ENCODE results near the gene CNTNAP4. TPM values are rescaled to one million over a fixed set of nuclear protein-coding genes. Genes with fewer than 3 reads are reported as not detected.

CNTNAP4 gene
- total and polyA plus RNA-seq, 2 of the 4 experiments (the other 2 are of a cell fraction) = not detected

- Histone ChIP-seq H3K27ac (ENCODE audit: insufficient read depth, low read length) (no peak overlapping the region), H2AK9ac (replicated peaks; ENCODE audit: low read depth, low read length, poor library complexity) (no peak overlapping the region), H2BK20ac (ENCODE audit: low read depth, low read length) (no peak overlapping the region), H2BK120ac (ENCODE audit: low read depth, low read length) (no peak overlapping the region), H3K23ac (ENCODE audit: low read depth, low read length) (no peak overlapping the region), H3K4ac (ENCODE audit: low read depth, low read length) (no peak overlapping the region), H2AFZ (replicated peaks; ENCODE audit: low read length, poor library complexity) (no peak overlapping the region), H3K79me1 (ENCODE audit: low read depth in 1 of 2, low read length in 2 of 2) (no peaks in the 10 kb centered on the region), H4K91ac (ENCODE audit: insufficient read depth, low read depth, low read length) (no peak overlapping the region), H2BK5ac (ENCODE audit: low read depth, low read length, poor library complexity, severe bottlenecking) (no peak overlapping the region), H2AK5ac (ENCODE audit: low read depth, low read length) (no peak overlapping the region), H2BK15ac (ENCODE audit: low read depth, low read length) (no peak overlapping the region), H4K20me1 (ENCODE audit: insufficient read depth, low read length) (no peaks in the 10 kb centered on the region), H3K27me3 (ENCODE audit: control insufficient read depth, insufficient read depth, low read length) (no peaks in the 10 kb centered on the region), H4K5ac (ENCODE audit: low read depth, low read length) (no peak overlapping the region), H3K4me3 (ENCODE audit: insufficient read depth, low read depth, low read length) (no peak overlapping the region), H3K9me1 (ENCODE audit: insufficient read depth, low read length) (no peaks in the 10 kb centered on the region), H3K18ac (ENCODE audit: low read depth, low read length) (no peak overlapping the region), H3K9me3 (ENCODE audit: control insufficient read depth, insufficient read depth, low read length) (peaks cover 8% of the 10 kb centered on the region), H3K4me1 (ENCODE audit: control insufficient read depth, insufficient read depth, low read length) (no peaks in the 10 kb centered on the region), H3K14ac (replicated peaks; ENCODE audit: low read depth, low read length) (no peak overlapping the region), H3K4me2 (ENCODE audit: low read depth, low read length) (no peak overlapping the region), H4K8ac (ENCODE audit: low read depth in 2 of 2, low read length in 2 of 2) (no peak overlapping the region), H3K36me3 (ENCODE audit: control insufficient read depth, insufficient read depth, low read length) (no peaks in the 10 kb centered on the region), H3K56ac (ENCODE audit: extremely low read depth, insufficient read depth, low read length) (no peak overlapping the region), H3K9ac (ENCODE audit: low read depth, low read length) (no peak overlapping the region)
- ATAC-seq (ENCODE audit: low read depth) (no peak), DNase-seq (no peak)
- in situ Hi-C loops (cut with MboI; ENCODE audit: low sequenced_read_pairs) = no loop called here
- POLR2A ChIA-PET (ENCODE audit: unreplicated experiment) = no interaction called here
- dilution Hi-C loops (cut with HindIII; ENCODE audit: low sequenced_read_pairs, unreplicated experiment) = no loop called here
- no CpG with 5 or more reads among the region's 1 CpG for WGBS, 2 experiments (ENCODE audit: extremely low coverage in 2 of 2, insufficient read length in 1 of 2)
- intact Hi-C loops (cut with micrococcal nuclease) = no loop called here
- CTCF ChIA-PET = no interaction called here
- TF ChIP-seq MAFK (IDR thresholded peaks at IDR 0.05; ENCODE audit: low read depth, low read length) (no peak), CTCF (conservative IDR thresholded peaks at IDR 0.05; ENCODE audit: low read depth, low read length) (no peak), ELK1 (IDR thresholded peaks at IDR 0.05; ENCODE audit: borderline replicate concordance, low read depth, low read length) (no peak), FOS (IDR thresholded peaks at IDR 0.05; ENCODE audit: low read depth, low read length) (no peak), USF2 (IDR thresholded peaks at IDR 0.05; ENCODE audit: low read depth, low read length) (no peak), POLR2A (IDR thresholded peaks at IDR 0.05; ENCODE audit: low read depth, low read length) (no peak), RFX5 (IDR thresholded peaks at IDR 0.05; ENCODE audit: low read depth, low read length) (no peak), MAZ (IDR thresholded peaks at IDR 0.05; ENCODE audit: borderline replicate concordance, low read depth, low read length) (no peak), CEBPB (IDR thresholded peaks at IDR 0.05; ENCODE audit: low read depth, low read length) (no peak), NFE2L2 (IDR thresholded peaks at IDR 0.05; ENCODE audit: low read depth, low read length) (no peak), RAD21 (IDR thresholded peaks at IDR 0.05; ENCODE audit: low read length) (no peak), BHLHE40 (IDR thresholded peaks at IDR 0.05; ENCODE audit: low read depth, low read length) (no peak), RCOR1 (IDR thresholded peaks at IDR 0.05; ENCODE audit: insufficient replicate concordance, low read length) (no peak), CHD1 (IDR thresholded peaks at IDR 0.05; ENCODE audit: low read depth, low read length) (no peak), SMC3 (IDR thresholded peaks at IDR 0.05; ENCODE audit: low read depth, low read length) (no peak)
- no TSS peak for BruUV-seq (replicated peaks)
Measured at GRCh38 chr16:76329106-76329505, 51.9 kb downstream of the CNTNAP4 start.
